Keratinocyte (primary cell): ENCODE data around the gene CLSTN2.

Experiments
- EZH2 ChIP-seq: IDR thresholded peaks from one replicate; pipeline ENCODE4 v1.6.1; 2012; ENCODE audit warnings: inconsistent platforms, mild to moderate bottlenecking, low read length, moderate library complexity
- TF ChIP-seq, protein P1 (sequence below), 3 experiments: IDR thresholded peaks in 1 of 3; conservative IDR thresholded peaks in 1 of 3; optimal IDR thresholded peaks in 1 of 3; 2 replicates in 2 of 3; 3 replicates in 1 of 3; pipeline versions ENCODE3 to v1.5.1; 2011; ENCODE audit warnings: low read length in 3 of 3, mild to moderate bottlenecking in 3 of 3, moderate library complexity in 2 of 3, control low read depth in 1 of 3, inconsistent platforms in 1 of 3; ENCODE audit not compliant: insufficient read depth in 2 of 3; ENCODE audit errors: extremely low read depth in 1 of 3

DNA sequence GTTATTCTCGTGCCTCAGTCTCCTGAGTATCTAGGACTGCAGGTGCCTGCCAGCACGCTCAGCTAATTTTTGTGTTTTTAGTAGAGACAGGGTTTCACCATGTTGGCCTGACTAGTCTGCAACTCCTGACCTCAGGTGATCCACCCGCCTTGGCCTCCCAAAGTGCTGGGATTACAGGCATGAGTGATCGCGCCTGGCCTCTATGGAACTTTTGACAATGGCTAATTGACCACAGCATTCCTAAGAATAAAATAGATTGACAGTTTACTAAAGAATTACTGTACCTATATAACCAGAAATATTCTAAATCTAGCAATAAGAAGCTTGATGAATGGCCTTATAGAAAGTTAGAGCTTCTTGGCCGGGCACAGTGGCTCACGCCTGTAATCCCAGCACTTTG lies 691.9 kb downstream of the CLSTN2 start:
- TF ChIP-seq, protein P1, sequence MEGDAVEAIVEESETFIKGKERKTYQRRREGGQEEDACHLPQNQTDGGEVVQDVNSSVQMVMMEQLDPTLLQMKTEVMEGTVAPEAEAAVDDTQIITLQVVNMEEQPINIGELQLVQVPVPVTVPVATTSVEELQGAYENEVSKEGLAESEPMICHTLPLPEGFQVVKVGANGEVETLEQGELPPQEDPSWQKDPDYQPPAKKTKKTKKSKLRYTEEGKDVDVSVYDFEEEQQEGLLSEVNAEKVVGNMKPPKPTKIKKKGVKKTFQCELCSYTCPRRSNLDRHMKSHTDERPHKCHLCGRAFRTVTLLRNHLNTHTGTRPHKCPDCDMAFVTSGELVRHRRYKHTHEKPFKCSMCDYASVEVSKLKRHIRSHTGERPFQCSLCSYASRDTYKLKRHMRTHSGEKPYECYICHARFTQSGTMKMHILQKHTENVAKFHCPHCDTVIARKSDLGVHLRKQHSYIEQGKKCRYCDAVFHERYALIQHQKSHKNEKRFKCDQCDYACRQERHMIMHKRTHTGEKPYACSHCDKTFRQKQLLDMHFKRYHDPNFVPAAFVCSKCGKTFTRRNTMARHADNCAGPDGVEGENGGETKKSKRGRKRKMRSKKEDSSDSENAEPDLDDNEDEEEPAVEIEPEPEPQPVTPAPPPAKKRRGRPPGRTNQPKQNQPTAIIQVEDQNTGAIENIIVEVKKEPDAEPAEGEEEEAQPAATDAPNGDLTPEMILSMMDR (optimal IDR thresholded peaks at IDR 0.05 in 1 of 3, IDR thresholded peaks at IDR 0.05 in 1 of 3, conservative IDR thresholded peaks at IDR 0.05 in 1 of 3; ENCODE audit: extremely low read depth in 1 of 3, insufficient read depth in 2 of 3, low read length in 3 of 3): no peak
- TF ChIP-seq EZH2: no peak
